ENCODE results near the gene PKMYT1. TPM values are rescaled to one million over a fixed set of nuclear protein-coding genes. Genes with fewer than 3 reads are reported as not detected.
A peak's percentile ranks its signal among the peaks of the same experiment; 100 is the strongest.

Gene PKMYT1
- total RNA-seq, 2 donors from 2014 or later, result 88.5 to 101 TPM

DNA sequence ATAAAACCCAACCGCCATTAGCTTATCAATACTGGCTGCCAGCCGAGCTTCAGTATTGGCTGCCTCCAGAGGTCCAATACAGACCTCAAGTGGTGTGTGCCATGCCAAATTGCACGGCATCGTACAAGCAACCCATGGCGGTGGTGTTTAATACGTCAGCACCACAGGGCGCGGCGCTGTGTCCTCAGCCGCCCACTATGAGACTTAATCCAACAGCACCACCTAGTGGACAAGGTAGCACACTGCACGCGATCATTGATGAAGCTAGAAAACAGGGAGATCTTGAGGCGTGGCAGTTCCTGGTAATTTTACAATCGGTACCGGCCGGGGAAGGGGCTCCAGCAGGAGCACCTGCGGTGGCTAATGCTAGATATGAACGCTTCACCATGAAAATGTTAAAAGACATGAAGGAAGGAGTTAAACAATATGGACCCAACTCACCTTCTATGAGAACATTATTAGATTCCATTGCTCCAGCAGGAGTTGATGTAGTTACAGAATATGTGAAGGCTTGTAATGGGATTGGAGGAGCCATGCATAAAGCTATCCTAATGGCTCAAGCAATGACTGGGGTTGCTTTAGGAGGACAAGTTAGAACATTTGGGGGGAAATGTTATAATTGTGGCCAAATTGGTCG is 53.1 kb downstream of the PKMYT1 start:
- WGBS, 2 experiments (ENCODE audit: insufficient coverage in 1 of 2, insufficient read length in 1 of 2), result 31 to 36% methylated on average over 10 to 19 of the region's 19 CpGs

DNA sequence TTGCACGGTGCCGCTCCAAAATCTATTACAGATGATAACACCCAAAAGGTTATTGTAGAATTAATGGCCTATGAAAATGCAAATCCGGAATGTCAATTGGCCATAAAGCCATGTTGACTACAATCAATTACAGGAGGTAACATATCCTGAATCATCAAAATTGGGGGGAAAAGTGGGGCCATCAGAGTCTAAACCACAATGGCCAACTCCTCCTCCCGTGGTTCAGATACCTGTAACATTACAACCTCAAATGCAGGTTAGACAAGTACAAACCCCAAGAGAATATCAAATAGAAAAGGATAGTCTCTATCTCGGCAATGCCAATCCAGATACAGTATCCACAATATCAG is 53.6 kb downstream of the PKMYT1 start:
- Histone ChIP-seq H3K4me3 (ENCODE audit: low read length) (no peak overlapping the region), H3K27ac (ENCODE audit: low read depth, low read length) (no peak overlapping the region), H3K9ac (ENCODE audit: extremely low read depth, low read length, poor library complexity, severe bottlenecking) (no peak overlapping the region), H3K4me1 (ENCODE audit: control insufficient read depth, insufficient read depth, low read length) (peaks cover 6% of the 10 kb centered on the region), H3K9me3 (ENCODE audit: control insufficient read depth, low read length) (peaks cover 9% of the 10 kb centered on the region), H3K27me3 (ENCODE audit: control insufficient read depth, insufficient read depth, low read length, poor library complexity, severe bottlenecking) (no peaks in the 10 kb centered on the region), H3K36me3 (ENCODE audit: control insufficient read depth, insufficient read depth, low read length) (peaks cover 12% of the 10 kb centered on the region)
- Mint-ChIP-seq H3K4me3 (no peak overlapping the region), H3K27ac (no peak overlapping the region), H3K36me3 (ENCODE audit: low read depth) (peaks cover 19% of the 10 kb centered on the region), H3K9me3 (peaks cover 12% of the 10 kb centered on the region), H3K4me1 (peaks cover 19% of the 10 kb centered on the region), H3K27me3 (ENCODE audit: insufficient read depth) (no peaks in the 10 kb centered on the region)
- DNase-seq, result no peak
- 97 to 98% methylated on average over 4 to 5 of the region's 5 CpGs for WGBS, 2 experiments (ENCODE audit: insufficient coverage in 1 of 2, insufficient read length in 1 of 2)
- TF ChIP-seq, protein P1, sequence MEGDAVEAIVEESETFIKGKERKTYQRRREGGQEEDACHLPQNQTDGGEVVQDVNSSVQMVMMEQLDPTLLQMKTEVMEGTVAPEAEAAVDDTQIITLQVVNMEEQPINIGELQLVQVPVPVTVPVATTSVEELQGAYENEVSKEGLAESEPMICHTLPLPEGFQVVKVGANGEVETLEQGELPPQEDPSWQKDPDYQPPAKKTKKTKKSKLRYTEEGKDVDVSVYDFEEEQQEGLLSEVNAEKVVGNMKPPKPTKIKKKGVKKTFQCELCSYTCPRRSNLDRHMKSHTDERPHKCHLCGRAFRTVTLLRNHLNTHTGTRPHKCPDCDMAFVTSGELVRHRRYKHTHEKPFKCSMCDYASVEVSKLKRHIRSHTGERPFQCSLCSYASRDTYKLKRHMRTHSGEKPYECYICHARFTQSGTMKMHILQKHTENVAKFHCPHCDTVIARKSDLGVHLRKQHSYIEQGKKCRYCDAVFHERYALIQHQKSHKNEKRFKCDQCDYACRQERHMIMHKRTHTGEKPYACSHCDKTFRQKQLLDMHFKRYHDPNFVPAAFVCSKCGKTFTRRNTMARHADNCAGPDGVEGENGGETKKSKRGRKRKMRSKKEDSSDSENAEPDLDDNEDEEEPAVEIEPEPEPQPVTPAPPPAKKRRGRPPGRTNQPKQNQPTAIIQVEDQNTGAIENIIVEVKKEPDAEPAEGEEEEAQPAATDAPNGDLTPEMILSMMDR (conservative IDR thresholded peaks at IDR 0.05), result no peak

More for the DNA sequence above, 53.1 kb downstream of the PKMYT1 start:
- Histone ChIP-seq H3K36me3 (ENCODE audit: control insufficient read depth, insufficient read depth, low read length) (peaks cover 7% of the 10 kb centered on the region), H3K4me3 (ENCODE audit: low read length) (peak overlapping the region; percentile 50), H3K27ac (ENCODE audit: low read depth, low read length) (no peak overlapping the region), H3K27me3 (ENCODE audit: control insufficient read depth, insufficient read depth, low read length, poor library complexity, severe bottlenecking) (no peaks in the 10 kb centered on the region), H3K4me1 (ENCODE audit: control insufficient read depth, insufficient read depth, low read length) (peaks cover 6% of the 10 kb centered on the region), H3K9me3 (ENCODE audit: control insufficient read depth, low read length) (peaks cover 9% of the 10 kb centered on the region), H3K9ac (ENCODE audit: extremely low read depth, low read length, poor library complexity, severe bottlenecking) (no peak overlapping the region)
- peaks cover 19% of the 10 kb centered on the region for H3K4me1 Mint-ChIP-seq
- H3K27ac Mint-ChIP-seq, result peak overlapping the region; percentile 52
- TF ChIP-seq, protein P1 (conservative IDR thresholded peaks at IDR 0.05), result peak; percentile 97
- H3K9me3 Mint-ChIP-seq, result peaks cover 12% of the 10 kb centered on the region
- H3K36me3 Mint-ChIP-seq (ENCODE audit: low read depth), result peaks cover 18% of the 10 kb centered on the region
- no peaks in the 10 kb centered on the region for H3K27me3 Mint-ChIP-seq (ENCODE audit: insufficient read depth)
- DNase-seq, result peak; percentile 96
- no peak overlapping the region for H3K4me3 Mint-ChIP-seq

DNA sequence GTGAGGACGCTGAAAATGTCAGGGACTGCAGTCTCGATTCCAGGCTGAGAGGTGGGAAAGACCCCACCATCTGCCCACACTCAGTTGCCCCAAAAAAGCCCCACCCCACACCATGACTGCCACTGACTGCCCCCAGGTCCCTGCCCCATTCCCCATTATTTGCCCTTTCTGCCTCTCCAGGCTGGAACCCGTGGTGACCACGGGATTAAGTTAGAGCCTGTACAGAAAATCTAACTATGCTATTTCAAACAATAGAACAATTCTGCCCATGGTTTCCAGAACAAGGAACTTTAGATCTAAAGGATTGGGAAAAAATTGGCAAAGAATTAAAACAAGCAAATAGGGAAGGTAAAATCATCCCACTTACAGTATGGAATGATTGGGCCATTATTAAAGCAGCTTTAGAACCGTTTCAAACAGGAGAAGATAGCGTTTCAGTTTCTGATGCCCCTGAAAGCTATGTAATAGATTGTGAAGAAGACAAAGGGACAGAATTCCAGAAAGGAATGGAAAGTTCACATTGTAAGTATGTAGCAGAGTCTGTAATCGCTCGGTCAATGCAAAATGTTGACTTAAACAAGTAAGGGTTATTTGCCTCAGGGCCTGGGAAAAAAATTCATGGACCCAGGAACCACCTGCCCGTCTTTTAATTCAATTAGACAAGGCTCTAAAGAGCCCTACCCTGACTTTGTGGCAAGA is 54.1 kb downstream of the PKMYT1 start:
- no peak overlapping the region for H3K4me3 ChIP-seq (ENCODE audit: low read length)
- 92% methylated on average over 5 to 9 of the region's 9 CpGs for WGBS, 2 experiments (ENCODE audit: insufficient coverage in 1 of 2, insufficient read length in 1 of 2)

More for the DNA sequence above, 54.1 kb downstream of the PKMYT1 start:
- no peak for DNase-seq
- Histone ChIP-seq H3K27ac (ENCODE audit: low read depth, low read length) (no peak overlapping the region), H3K27me3 (ENCODE audit: control insufficient read depth, insufficient read depth, low read length, poor library complexity, severe bottlenecking) (no peaks in the 10 kb centered on the region), H3K9ac (ENCODE audit: extremely low read depth, low read length, poor library complexity, severe bottlenecking) (no peak overlapping the region), H3K9me3 (ENCODE audit: control insufficient read depth, low read length) (peaks cover 9% of the 10 kb centered on the region), H3K36me3 (ENCODE audit: control insufficient read depth, insufficient read depth, low read length) (peaks cover 11% of the 10 kb centered on the region), H3K4me1 (ENCODE audit: control insufficient read depth, insufficient read depth, low read length) (peaks cover 6% of the 10 kb centered on the region)
- Mint-ChIP-seq H3K4me1 (peaks cover 19% of the 10 kb centered on the region), H3K27me3 (ENCODE audit: insufficient read depth) (no peaks in the 10 kb centered on the region), H3K9me3 (peaks cover 12% of the 10 kb centered on the region), H3K4me3 (peak overlapping the region; percentile 46), H3K36me3 (ENCODE audit: low read depth) (peaks cover 17% of the 10 kb centered on the region), H3K27ac (no peak overlapping the region)
- TF ChIP-seq, protein P1 (conservative IDR thresholded peaks at IDR 0.05), result no peak
